ENCODE data around the gene TMEM72.

The TMEM72 gene

DNA sequence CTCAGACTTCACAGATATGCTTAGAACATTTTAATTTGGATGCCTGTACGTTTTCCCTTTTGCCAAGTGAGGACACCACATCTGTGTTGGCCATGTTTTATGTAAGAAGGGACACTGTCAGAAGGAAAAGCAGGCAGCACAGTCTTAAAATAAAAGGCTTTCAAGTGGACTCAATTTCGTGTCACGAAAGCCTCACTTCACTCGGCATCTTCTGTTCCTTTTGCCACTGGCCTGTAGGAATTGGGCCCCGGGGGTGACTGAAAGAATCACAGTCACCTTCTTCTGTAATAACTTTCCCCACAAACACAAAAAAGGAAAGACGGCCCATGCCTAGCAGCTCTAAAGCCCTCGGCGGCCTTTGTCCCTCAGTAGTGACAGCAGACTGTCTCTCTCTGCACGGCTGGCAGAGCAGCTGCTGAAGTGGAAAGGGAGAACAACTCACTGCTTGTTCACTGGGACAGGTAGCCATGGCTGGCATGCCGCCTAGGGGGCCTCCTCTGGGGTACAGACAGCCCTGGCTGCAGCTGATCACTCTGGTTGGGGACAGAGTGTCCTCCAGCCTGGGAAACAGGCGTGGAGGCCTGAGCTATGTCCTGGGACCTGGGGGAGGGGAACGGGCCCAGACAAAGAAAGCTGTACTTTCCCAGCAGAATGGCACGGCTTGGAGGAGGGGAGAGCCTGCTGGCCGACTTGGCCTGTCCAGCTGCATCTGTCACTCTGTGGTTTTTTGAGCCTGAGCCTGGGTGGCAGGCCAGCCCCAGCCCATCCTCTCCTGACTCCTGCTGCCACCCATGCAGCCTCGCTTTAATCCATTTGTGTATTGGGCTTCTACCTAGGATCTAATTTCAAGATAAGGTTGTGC, 52.9 kb downstream of the TMEM72 start:
- in situ Hi-C loops (cut with MboI; ENCODE audit: low sequenced_read_pairs): loop anchor here (25.0 kb wide), 1 partner anchor 1552 kb away; the partner anchor contains the start of gene HNRNPF

- in situ Hi-C loops (cut with MboI; ENCODE audit: low sequenced_read_pairs): loop anchor here (25.0 kb wide), 1 partner anchor 1553 kb away; the partner anchor contains the start of gene HNRNPF
These were observed 54.0 kb downstream of the TMEM72 start for GRCh38 chr10:44965104-44965503.

GRCh38 chr10:44965651-44966097, 54.5 kb downstream of the TMEM72 start:
- in situ Hi-C loops (cut with MboI; ENCODE audit: low sequenced_read_pairs): loop anchor here (25.0 kb wide), 1 partner anchor 1553 kb away; the partner anchor contains the start of gene HNRNPF

GRCh38 chr10:44966129-44966815, 55.1 kb downstream of the TMEM72 start:
- in situ Hi-C loops (cut with MboI; ENCODE audit: low sequenced_read_pairs): loop anchor here (25.0 kb wide), 1 partner anchor 1554 kb away; the partner anchor contains the start of gene HNRNPF

DNA sequence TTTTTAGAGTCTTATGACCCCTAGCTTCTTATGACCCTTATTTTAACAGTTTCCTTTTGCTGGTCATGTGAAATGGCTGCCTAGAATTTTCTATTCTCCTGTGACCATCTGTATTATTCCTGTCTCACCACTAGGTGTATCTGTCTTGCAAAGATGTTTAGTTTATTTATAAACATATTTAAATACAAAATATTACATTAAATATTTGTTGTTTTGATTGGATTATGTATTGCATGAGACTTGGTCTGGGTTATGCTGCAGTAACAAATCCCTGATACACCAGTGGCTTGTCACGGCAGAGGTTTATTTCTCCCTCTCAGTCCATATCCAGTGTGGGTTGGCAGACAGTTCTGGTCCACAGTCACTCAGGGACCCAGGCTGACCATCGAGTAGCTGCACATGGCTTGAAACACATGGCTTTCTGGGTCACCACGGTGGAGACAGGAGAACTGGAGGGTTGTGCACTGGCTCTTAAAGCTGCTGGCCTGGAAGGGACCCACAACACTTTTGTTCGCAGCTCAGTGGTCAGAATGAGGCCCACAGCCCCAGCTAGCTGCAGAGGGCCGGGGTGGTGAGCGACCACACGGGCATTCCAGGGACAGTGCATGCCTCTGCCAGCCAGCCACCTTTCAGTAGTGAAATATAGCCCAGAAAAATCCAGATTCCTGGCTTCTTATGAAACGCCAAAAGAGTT, 55.8 kb downstream of the TMEM72 start:
- in situ Hi-C loops (cut with MboI; ENCODE audit: low sequenced_read_pairs): loop anchor here (25.0 kb wide), 1 partner anchor 1555 kb away; the partner anchor contains the start of gene HNRNPF

DNA sequence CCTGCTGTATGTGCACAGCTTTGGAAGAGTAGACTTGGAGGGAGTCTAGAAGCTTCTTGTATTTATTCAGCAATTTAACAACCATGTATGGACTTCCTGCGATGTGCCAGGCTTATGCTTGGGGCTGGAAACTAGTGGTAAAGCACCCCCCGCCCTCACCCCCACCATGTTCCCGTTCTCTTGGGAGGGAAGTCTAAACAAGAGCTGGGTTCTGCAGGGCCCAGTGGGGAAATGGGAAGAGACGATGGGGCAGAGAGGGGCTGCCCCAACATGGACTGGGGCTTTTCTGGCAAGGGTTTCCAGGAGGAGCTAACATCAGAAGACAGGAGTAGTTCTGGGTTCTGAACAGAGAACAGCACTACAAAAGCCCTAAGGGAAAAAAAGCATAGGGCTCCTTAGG, 56.5 kb downstream of the TMEM72 start:
- in situ Hi-C loops (cut with MboI; ENCODE audit: low sequenced_read_pairs): loop anchor here (25.0 kb wide), 1 partner anchor 1555 kb away; the partner anchor contains the start of gene HNRNPF

- in situ Hi-C loops (cut with MboI; ENCODE audit: low sequenced_read_pairs): loop anchor here (25.0 kb wide), 1 partner anchor 1556 kb away; the partner anchor contains the start of gene HNRNPF
These were observed 57.0 kb downstream of the TMEM72 start for GRCh38 chr10:44968091-44968490.

DNA sequence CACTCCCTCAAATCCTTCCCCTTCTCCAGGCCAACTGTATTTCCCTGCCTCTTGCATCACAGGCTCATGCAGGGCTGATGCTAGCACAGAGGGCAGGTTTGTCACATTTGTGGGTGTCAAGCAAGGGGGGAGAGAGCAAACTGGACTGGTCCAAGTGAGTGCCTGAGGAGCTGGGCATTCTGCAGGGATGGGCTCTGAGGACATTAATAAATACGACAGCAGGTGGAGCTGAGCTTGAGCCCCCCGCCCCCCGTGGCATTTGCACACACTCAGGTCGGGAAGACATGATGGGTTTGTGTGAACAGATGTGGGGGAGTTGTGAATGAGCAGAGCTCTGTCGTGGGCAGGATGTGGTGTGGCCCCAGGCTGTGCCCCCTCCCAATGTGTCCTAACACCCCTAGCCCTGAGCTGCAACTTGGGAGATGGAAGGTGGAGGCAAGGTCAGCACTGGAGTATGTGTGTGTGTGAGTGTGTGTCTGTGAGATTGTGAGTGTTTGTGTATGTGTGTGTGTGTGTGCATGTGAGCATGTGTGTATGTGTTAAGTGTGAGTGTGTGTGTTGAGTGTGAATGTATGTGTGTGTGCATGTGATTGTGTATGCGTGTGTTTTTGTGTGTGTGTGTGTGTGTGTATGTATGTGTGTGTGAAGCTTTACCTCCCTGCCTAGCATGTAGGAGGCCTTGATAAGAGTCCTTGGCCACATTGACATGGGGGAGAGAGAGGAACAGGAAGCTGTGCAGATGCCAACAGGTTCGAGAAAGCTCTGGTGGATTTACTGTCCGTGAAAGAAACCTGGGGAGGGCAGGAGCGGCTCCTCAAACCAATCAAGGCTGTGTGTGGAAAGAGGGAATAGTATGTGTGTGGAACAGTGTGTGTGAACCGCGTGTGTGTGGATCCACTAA, 57.6 kb downstream of the TMEM72 start:
- in situ Hi-C loops (cut with MboI; ENCODE audit: low sequenced_read_pairs): loop anchor here (25.0 kb wide), 1 partner anchor 1556 kb away; the partner anchor contains the start of gene HNRNPF

- in situ Hi-C loops (cut with MboI; ENCODE audit: low sequenced_read_pairs): loop anchor here (25.0 kb wide), 1 partner anchor 1558 kb away; the partner anchor contains the start of gene HNRNPF
These were observed 58.7 kb downstream of the TMEM72 start for GRCh38 chr10:44969854-44970253.

DNA sequence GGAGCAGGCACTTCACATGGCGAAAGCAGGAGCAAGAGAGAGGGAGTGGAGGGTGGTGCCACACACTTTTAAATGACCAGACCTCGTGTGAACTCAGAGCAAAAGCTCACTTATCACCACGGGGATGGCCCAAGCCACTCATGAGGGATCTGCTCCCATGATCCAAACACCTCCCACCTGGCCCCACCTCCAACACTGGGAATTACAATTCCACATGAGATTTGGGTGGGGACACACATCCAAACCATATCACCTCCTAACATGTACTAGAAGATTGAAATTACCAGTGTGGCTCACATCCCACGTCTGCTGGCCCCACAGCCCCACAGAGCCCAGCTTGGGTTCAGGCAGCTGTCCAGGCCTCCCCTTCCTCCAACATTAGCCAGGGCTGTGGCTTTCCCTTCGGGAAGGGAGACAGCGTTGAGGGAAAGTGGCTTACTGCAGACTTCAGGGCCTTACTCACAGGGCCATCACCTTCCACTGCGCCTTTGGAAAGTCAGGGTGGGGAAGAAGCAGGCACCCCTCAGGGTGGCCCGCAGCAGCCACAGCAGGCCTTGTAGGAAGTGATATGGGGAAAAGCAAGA, 59.8 kb downstream of the TMEM72 start:
- in situ Hi-C loops (cut with MboI; ENCODE audit: low sequenced_read_pairs): loop anchor here (25.0 kb wide), 1 partner anchor 1559 kb away; the partner anchor contains the start of gene HNRNPF

- in situ Hi-C loops (cut with MboI; ENCODE audit: low sequenced_read_pairs): loop anchor here (25.0 kb wide), 1 partner anchor 1559 kb away; the partner anchor contains the start of gene HNRNPF
These were observed 60.3 kb downstream of the TMEM72 start for GRCh38 chr10:44971434-44971833.

DNA sequence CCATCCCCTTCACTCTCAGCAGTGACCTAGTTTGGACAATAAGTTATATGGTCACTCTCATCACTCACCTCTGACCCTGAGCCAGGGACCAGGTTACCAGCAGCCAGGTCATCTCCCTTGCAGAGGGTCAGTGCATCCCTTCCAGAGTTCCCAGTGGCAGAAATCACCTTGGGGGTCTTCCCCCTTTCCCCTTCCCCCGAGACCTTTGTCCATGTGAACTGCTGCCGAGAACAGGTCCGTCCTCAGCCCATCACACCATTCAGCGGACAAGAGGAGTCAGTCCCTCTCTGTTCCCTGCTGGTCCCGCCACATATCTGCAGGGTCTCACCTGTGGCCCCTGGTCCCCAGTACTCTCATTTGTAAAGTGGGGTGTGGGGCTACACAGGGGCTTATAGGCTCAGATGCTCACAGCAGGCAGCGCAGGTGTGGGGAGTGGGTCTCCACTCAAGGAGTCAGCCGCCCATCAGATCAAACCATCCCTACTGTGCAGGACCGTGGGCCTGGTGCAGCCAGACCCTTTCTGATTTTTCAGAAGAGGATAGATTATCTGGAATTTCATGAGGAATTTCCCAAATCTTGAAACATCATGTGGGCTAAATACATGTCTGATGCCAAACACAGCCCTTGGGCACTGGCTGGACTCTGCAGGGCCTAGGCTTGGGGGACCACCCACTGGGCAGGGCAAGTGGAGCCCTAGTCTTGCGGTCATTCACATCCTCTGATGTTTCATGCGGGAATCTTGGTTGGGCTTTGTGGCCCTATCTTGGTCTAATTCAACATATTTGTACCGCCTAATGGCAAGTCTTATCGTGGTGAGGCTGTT, 61.0 kb downstream of the TMEM72 start:
- in situ Hi-C loops (cut with MboI; ENCODE audit: low sequenced_read_pairs): loop anchor here (25.0 kb wide), 1 partner anchor 1560 kb away; the partner anchor contains the start of gene HNRNPF

DNA sequence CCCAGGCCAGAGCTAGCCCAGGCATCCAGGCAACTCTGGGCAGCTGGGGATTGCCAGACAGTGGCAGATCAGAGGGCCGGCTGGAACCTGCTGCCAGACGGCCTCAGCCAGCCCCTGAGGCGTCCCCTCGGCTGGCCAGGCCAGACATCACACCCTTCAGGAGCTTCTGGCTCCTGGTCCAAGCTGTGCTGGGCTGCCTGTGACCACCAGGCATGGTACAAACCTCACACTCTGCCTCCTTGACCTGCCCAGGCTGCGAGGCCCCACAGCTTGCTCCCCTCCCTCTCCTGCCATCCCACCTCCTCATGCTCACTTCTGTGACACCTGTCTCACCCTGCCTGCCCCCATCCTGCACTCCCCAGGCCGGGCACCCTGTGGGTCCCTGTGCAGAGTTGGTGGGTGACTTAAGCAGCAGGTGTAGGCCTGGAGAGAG, 61.8 kb downstream of the TMEM72 start:
- in situ Hi-C loops (cut with MboI; ENCODE audit: low sequenced_read_pairs): loop anchor here (25.0 kb wide), 1 partner anchor 1561 kb away; the partner anchor contains the start of gene HNRNPF

DNA sequence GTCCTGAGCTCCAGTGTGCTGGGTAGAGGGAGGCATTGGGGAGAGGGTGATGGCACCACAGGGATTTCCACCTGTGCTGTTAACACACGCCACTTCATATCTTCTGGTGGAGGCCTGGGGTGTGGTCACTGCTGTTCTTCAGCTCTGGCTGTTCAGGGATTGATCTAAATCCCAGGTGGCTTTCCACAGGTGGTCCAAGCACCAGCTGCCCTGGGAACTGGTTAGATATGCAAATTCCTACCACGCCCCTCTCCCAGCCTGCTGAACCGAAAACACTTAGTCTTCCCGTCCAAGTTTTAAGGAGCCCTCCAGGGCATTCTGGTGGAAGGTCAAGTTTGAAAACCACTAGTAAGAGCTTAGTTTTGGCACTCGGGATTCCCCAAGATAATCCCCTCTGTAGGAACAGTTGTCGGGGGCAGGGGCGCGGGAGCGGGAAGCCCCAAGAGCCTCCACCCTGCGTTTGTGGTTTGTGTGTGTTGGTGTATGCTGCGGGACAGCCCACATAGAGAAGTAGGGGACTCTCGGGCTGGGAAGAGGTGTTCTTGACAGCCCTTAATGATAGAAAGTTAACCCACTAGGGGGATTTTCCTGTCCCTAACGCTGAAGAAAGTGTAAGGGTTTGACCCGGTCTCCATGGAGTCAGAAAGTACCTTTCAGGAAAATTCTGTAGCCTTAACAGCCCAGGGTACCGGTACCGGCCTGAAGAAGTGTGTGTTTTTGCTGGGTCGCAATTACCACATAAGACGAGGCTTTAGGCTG, 62.4 kb downstream of the TMEM72 start:
- in situ Hi-C loops (cut with MboI; ENCODE audit: low sequenced_read_pairs): loop anchor here (25.0 kb wide), 1 partner anchor 1561 kb away; the partner anchor contains the start of gene HNRNPF

GRCh38 chr10:44974082-44974627, 63.0 kb downstream of the TMEM72 start:
- in situ Hi-C loops (cut with MboI; ENCODE audit: low sequenced_read_pairs): loop anchor here (25.0 kb wide), 1 partner anchor 1562 kb away; the partner anchor contains the start of gene HNRNPF

- in situ Hi-C loops (cut with MboI; ENCODE audit: low sequenced_read_pairs): loop anchor here (25.0 kb wide), 1 partner anchor 1563 kb away; the partner anchor contains the start of gene HNRNPF
These were observed 63.7 kb downstream of the TMEM72 start for GRCh38 chr10:44974628-44975430.
